GM18505 (cell line): ENCODE results near the gene CDCA7.
"Not testable (repeated sequence)": the region's sequence is repeated elsewhere in the genome, so short reads cannot be mapped to it uniquely, and the experiment has no call there.

ENCODE experiments used
- ATAC-seq: cut with Tn5 transposase; IDR thresholded peaks from one replicate; pipeline ENCODE4 v1.9.1; 2021; ENCODE audit not compliant: unreplicated experiment
- POLR2A ChIP-seq: IDR thresholded peaks from 4 replicates; pipeline ENCODE4 v1.6.1; 2011; ENCODE audit warnings: borderline replicate concordance; ENCODE audit not compliant: insufficient read depth, insufficient read length; ENCODE audit errors: extremely low read depth

Gene CDCA7

GRCh38 chr2:173404841-173405750 is 50.4 kb downstream of the CDCA7 start:
- no peak for ATAC-seq
- TF ChIP-seq POLR2A: no peak

GRCh38 chr2:173407176-173407575 is 52.5 kb downstream of the CDCA7 start:
- TF ChIP-seq POLR2A: no peak
- ATAC-seq: no peak

GRCh38 chr2:173407646-173408045 is 53.0 kb downstream of the CDCA7 start:
- no peak for ATAC-seq
- no peak for TF ChIP-seq POLR2A

GRCh38 chr2:173410579-173410978 is 55.9 kb downstream of the CDCA7 start:
- no peak for TF ChIP-seq POLR2A
- no peak for ATAC-seq

- no peak for TF ChIP-seq POLR2A
- ATAC-seq: no peak
These were observed 58.0 kb downstream of the CDCA7 start for GRCh38 chr2:173412628-173413027.

- no peak for TF ChIP-seq POLR2A
- no peak for ATAC-seq
These were observed 60.2 kb downstream of the CDCA7 start for GRCh38 chr2:173414823-173415322.

GRCh38 chr2:173415431-173416381 is 61.0 kb downstream of the CDCA7 start:
- TF ChIP-seq POLR2A: no peak
- ATAC-seq: no peak

- not testable (repeated sequence) for ATAC-seq
These were observed 61.9 kb downstream of the CDCA7 start for GRCh38 chr2:173416415-173417152.

- no peak for TF ChIP-seq POLR2A
- ATAC-seq: no peak
These were observed 62.7 kb downstream of the CDCA7 start for GRCh38 chr2:173417341-173417740.

GRCh38 chr2:173417802-173418201 is 63.1 kb downstream of the CDCA7 start:
- no peak for TF ChIP-seq POLR2A
- no peak for ATAC-seq
